ENCODE data around the gene RHBG.

Gene RHBG

GRCh38 chr1:156420205-156421061 is 51.4 kb downstream of the RHBG start:
- H3K4me3 ChIP-seq (ENCODE audit: low read depth, low read length) = no peak overlapping the region
- no peak for DNase-seq (ENCODE audit: low read depth)
- TF ChIP-seq MAX (IDR thresholded peaks at IDR 0.05; ENCODE audit: low read depth, low read length) (no peak), POLR2A (IDR thresholded peaks at IDR 0.05; ENCODE audit: extremely low read depth, insufficient read length) (no peak), MYC (IDR thresholded peaks at IDR 0.05; ENCODE audit: low read depth, low read length) (no peak)
- TF ChIP-seq, protein P1, sequence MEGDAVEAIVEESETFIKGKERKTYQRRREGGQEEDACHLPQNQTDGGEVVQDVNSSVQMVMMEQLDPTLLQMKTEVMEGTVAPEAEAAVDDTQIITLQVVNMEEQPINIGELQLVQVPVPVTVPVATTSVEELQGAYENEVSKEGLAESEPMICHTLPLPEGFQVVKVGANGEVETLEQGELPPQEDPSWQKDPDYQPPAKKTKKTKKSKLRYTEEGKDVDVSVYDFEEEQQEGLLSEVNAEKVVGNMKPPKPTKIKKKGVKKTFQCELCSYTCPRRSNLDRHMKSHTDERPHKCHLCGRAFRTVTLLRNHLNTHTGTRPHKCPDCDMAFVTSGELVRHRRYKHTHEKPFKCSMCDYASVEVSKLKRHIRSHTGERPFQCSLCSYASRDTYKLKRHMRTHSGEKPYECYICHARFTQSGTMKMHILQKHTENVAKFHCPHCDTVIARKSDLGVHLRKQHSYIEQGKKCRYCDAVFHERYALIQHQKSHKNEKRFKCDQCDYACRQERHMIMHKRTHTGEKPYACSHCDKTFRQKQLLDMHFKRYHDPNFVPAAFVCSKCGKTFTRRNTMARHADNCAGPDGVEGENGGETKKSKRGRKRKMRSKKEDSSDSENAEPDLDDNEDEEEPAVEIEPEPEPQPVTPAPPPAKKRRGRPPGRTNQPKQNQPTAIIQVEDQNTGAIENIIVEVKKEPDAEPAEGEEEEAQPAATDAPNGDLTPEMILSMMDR (IDR thresholded peaks at IDR 0.05; ENCODE audit: low read depth, low read length) = no peak

GRCh38 chr1:156421062-156421938 is 52.3 kb downstream of the RHBG start:
- peak; percentile 16 for DNase-seq (ENCODE audit: low read depth)
- no peak overlapping the region for H3K4me3 ChIP-seq (ENCODE audit: low read depth, low read length)
- TF ChIP-seq, protein P1 (IDR thresholded peaks at IDR 0.05; ENCODE audit: low read depth, low read length) = no peak
- no peak for TF ChIP-seq POLR2A (IDR thresholded peaks at IDR 0.05; ENCODE audit: extremely low read depth, insufficient read length)
- no peak for TF ChIP-seq MAX (IDR thresholded peaks at IDR 0.05; ENCODE audit: low read depth, low read length)
- TF ChIP-seq MYC (IDR thresholded peaks at IDR 0.05; ENCODE audit: low read depth, low read length) = no peak

DNA sequence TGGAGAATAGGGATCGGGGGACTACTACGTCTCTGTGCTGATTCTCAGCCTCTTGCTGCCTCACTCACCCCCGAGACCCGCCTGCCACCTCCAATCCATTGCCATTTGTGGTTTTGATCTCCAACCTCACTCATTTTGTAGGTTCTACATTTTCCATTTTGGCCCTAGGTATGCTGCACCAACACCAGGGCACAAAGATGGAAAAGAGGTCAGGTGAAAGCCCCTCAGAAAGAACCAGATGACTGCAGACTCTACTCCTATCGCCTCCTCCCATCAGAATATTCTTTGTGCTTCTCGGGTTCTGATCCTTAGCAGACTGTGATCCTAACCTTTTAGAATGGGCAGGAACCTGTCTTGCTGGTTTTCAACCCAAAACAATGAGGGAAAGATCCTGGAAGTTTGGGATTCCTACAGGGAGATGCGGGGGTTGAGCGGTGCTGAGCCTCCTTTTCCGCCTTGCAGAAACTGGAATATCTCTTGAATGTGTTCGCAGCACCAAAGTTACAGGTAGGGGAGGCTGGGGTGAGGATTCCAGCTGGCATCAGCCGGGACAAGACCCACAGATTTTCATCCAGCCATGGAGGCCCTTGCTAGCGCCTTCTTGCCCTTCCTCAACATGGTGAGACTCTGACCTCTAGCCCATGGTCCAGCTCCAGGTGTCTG is 53.1 kb downstream of the RHBG start:
- H3K4me3 ChIP-seq (ENCODE audit: low read depth, low read length) = no peak overlapping the region
- TF ChIP-seq, protein P1 (IDR thresholded peaks at IDR 0.05; ENCODE audit: low read depth, low read length) = no peak
- TF ChIP-seq MAX (IDR thresholded peaks at IDR 0.05; ENCODE audit: low read depth, low read length) (no peak), POLR2A (IDR thresholded peaks at IDR 0.05; ENCODE audit: extremely low read depth, insufficient read length) (no peak), MYC (IDR thresholded peaks at IDR 0.05; ENCODE audit: low read depth, low read length) (no peak)
- DNase-seq (ENCODE audit: low read depth) = no peak

DNA sequence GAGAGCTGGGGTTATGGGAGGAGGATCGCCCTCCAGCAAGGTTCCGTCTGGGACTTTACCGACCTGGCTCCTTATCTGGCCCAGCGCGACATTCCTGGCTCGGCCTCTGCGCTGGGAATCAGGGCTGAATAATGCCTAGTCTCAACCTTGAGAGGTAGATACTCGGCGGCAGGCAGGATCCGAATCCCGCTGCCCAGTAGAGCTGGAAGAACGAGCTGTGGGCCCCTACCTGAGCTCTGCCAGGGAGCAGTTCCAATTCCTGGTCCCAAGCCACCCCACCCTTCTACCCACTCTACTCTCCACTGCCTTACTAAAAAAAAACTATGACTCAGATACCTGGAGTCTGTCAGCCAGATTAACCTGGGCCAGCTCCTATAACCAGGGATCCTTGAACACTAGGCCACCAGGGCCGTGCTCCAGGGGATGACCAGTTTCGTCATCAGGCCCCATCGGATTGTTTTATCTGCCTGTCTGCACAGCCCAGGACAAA is 53.6 kb downstream of the RHBG start:
- H3K4me3 ChIP-seq (ENCODE audit: low read depth, low read length) = no peak overlapping the region
- TF ChIP-seq, protein P1 (IDR thresholded peaks at IDR 0.05; ENCODE audit: low read depth, low read length) = no peak
- TF ChIP-seq MAX (IDR thresholded peaks at IDR 0.05; ENCODE audit: low read depth, low read length) (no peak), POLR2A (IDR thresholded peaks at IDR 0.05; ENCODE audit: extremely low read depth, insufficient read length) (no peak), MYC (IDR thresholded peaks at IDR 0.05; ENCODE audit: low read depth, low read length) (no peak)
- no peak for DNase-seq (ENCODE audit: low read depth)

All from NB4 (cell line).